GM21390 (cell line): ENCODE measurements around the gene MYL12B.
"Not testable (repeated sequence)": the region's sequence is repeated elsewhere in the genome, so short reads cannot be mapped to it uniquely, and the experiment has no call there.

Experiments used
- ATAC-seq: cut with Tn5 transposase; IDR thresholded peaks from one replicate; pipeline ENCODE4 v1.9.1; 2021; ENCODE audit not compliant: unreplicated experiment

Gene MYL12B

DNA sequence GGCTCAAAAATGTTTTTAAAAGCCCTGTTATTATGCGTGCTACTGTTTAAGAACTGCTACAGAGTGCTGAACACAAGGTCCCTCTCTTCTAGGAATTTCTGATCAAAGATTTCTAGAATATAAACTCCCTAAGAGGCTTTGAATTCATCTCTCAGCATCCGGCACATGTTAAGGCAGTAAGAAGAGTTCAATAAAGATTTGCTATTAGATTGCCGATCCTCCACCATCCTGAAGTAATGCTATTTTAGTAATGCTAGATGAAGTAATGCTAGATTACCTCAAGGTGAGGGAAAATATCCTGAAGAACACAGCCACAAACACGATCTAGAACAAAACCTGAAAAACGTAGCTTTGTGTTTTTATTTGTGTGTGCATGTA lies 949 bp upstream of the MYL12B start:
- no peak for ATAC-seq

DNA sequence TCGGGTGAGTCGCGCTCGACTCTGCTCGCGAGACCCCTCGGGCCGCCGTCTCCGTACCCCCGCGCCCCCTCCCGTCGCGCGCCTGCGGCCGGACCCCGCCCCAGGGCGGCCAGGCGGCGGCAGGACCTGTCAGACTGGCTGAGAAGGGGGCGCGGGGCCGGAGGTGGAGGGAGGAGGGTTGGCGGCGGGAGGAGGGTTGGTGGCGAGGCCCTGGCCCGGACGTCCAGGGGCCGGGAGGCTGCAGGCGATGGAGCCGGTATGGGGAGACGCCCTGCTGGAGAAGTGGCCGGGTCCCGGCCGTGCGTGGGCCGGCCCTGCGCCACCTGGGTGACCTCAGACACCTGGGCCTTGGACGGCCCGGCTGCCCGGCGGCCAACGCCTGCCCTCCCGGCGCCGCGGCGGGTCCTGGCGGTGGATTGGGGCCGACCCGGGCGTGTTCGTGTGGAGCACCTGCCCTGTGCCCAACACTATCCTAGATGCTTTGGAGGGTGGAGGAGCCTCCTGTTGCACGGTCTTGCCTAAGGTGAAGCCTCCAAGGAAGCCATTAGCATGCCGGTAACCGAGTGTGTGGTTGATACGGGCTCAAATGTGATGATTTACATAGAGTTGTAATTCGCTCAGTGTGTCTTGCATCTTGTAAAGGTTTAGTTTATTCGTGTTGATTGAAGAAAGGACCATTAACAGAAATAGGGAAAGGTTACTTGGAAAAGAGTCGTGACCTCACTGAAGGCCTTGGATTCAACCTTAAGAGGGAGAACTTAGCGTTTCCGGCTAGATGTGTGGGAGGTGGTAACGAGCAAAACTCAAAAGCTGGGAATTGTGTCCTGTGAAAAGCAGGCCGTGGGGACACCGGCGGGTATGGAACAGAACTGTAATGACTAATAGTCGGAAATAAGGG lies 550 bp downstream of the MYL12B start:
- peak; percentile 34 for ATAC-seq

DNA sequence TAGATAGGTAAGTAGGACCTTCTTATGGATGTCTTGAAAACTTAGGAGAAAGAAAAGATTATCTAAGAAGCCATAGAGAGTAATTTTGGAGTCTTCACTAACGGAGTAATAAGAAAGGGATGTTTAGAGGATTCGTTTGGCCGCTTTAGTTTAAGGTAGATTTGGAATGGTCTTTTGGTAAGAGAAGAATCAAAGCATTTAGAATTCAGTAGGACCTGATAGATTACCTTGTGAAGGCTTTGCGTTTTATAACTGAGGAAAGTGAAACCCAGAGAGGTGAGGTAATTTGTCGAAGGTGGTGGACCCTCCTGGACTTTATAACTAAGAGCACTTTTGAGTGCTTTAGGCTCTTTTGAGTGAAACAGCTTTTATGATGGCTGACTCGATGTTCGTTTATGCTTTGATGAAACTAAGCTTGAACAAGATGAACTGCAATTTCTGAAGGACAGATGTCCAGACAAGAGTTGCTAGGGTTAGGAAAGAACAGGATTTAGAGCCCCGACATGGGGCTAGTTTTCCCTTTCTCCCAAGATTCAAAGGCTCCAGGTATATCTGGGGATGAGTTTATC lies 1.3 kb downstream of the MYL12B start:
- ATAC-seq = no peak

DNA sequence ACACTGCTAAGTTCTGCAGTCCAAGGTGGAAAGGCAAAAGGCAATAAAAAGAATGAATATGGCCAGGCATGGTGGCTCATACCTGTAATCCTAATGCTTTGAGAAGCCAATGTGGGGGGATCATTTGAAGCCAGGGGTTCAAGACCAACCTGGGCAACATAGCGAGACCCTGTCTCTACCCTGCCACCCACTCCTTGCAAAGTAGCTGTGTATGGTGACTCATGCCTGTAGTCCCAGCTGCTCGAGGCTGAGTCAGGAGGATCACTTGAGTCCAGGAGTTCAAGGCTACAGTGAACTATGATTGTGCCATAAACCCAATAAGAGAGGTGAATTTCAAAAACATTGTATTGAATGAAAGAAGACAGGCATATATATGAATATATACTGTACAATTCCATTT lies 2.4 kb downstream of the MYL12B start:
- no peak for ATAC-seq

DNA sequence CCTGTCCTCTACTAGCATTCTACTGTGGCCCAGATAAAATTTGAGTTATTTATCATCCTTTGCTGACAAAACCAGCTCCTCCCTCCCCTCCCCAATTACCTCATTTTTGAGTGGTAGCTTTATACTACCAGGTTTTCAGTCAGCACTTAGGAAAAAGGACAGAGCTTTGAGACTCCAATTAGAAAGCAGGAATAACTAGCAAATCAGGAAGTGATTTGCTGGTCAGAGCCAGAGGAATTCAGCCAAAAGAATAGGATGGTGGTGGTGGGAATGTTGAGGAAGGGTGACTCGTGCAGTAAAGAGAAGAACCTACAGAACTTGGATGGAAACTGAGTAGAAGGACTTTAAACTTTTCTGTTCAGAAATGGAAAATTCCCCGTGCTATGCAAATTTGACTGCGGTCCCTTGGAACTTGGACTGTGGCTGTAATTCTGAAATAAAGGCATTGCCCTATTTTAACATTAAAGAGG lies 3.7 kb downstream of the MYL12B start:
- ATAC-seq = no peak

DNA sequence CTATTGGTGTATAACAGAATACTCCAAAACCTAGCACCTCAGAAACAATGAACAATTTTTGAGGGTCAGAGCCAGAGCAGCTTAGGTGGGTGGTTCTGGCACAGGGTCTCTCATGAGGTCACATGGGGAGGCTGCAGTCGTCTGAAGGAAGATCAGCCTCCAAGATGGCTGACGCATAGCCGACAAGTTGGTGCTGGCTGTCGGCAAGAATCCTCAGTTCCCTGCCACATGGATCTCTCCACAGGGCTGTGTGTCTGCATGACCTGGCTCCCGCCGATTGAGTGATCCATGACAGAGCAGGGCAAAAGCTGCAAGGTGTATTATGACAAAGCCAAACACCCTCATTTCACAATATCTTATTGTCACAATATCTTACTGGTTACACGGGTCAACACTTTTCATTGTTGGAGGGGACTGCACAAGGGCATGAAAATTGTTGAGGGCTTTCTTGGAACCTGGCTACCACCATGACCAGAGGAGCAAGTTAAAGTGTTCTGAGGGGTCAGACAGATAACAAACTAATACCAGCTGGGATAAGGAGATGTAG lies 4.2 kb downstream of the MYL12B start:
- ATAC-seq = no peak

DNA sequence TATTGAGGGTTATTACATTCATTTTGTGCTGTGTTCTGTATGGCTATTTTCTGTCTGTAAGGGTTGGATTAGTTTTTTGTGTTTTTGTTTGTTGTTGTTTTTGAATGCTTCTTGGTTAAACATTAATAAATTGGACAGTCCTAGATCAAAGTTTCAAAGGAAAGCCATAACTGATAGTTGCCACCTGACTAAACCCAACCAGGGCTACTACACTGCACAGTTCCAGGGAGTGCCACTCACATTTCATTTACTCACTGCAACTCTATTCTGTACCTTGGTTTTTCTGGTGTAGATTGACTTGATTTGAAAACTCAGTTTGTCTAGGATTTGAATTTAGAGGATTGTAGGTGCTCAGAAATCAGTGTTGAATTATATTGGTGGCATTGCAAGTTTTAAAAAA lies 6.4 kb downstream of the MYL12B start:
- ATAC-seq = no peak

DNA sequence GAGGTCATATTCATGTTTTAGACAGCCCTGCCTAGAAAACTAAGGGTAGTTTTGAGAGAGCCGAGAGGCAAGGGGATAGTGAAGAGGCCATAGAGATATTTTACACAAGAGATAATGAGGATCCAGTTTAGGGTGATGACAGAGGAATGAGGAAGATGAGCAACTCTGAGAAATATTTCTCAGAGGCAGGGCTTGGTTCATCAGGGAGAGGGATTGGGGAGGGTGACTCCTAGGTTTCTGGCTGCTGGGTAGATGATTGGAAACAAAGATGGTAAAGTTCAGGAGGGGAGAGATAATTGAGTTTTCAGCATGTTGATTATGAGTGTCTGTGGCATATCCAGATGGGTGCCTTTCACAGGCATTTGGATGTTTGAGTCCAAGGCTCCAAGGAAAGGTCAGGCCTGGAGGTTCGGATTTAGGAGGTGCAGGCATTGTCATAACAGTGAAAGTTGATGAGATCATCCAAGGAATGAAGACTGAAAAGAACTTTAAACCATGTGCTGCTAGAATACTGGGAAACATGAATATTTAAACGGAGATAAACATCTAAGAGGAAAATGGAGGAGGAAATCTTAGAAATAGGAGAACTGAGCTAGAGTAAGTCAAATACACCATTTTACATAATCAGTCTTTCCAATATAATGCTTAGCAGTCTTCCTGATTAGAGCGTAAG lies 7.4 kb downstream of the MYL12B start:
- ATAC-seq = no peak

DNA sequence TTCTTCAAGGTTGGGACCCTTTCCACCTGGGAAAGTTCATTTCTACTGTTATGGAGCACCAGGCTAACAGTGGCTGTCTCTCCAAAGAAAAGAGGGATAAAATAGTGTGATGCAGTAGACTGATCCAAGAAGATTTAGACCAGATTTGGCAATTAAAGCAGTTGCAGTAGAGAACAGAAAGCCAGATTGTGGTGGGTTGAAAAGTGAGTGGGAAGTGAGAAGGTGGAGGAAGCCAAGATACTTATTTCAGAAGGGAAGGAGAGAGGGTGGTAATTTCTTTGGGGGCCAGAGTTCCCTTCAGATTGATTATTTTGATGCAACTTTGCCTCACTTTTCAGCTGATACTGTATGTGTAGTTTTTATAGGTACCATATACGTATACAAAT lies 8.0 kb downstream of the MYL12B start:
- no peak for ATAC-seq

DNA sequence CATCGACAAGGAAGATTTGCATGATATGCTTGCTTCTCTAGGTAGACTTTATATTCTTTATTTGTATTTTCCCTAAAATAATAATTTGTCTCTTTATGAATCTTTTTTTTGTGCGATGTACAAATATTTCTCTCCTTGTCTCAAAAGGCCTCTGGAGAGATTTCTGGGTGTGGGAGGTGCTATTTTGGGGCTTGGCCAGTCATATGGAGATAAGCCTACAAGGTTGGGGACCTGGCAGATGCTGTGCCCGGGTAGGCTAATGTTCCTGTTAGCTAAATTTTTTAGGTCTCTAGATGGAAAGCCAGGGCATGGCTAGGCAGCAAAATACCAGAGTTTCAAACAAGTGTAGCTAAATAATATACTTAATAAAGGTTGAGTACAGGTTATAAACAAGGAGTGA lies 11.1 kb downstream of the MYL12B start:
- no peak for ATAC-seq

DNA sequence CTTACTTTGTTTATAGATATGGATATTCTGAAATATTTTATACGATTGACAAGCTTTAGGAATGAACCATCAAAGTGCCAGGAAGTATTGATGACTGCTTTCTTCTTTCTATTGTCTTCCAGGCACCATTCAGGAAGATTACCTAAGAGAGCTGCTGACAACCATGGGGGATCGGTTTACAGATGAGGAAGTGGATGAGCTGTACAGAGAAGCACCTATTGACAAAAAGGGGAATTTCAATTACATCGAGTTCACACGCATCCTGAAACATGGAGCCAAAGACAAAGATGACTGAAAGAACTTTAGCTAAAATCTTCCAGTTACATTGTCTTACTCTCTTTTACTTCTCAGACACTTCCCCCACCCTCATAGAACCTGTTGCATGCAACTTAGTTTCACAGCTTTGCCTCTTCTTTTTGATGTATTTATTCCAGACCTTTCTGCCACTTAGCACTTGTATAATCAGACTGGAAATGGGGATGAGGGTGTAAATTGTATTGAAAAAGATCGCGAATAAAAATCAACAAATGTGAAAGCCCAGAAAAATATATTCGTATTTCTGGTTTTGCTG lies 15.8 kb downstream of the MYL12B start:
- not testable (repeated sequence) for ATAC-seq

DNA sequence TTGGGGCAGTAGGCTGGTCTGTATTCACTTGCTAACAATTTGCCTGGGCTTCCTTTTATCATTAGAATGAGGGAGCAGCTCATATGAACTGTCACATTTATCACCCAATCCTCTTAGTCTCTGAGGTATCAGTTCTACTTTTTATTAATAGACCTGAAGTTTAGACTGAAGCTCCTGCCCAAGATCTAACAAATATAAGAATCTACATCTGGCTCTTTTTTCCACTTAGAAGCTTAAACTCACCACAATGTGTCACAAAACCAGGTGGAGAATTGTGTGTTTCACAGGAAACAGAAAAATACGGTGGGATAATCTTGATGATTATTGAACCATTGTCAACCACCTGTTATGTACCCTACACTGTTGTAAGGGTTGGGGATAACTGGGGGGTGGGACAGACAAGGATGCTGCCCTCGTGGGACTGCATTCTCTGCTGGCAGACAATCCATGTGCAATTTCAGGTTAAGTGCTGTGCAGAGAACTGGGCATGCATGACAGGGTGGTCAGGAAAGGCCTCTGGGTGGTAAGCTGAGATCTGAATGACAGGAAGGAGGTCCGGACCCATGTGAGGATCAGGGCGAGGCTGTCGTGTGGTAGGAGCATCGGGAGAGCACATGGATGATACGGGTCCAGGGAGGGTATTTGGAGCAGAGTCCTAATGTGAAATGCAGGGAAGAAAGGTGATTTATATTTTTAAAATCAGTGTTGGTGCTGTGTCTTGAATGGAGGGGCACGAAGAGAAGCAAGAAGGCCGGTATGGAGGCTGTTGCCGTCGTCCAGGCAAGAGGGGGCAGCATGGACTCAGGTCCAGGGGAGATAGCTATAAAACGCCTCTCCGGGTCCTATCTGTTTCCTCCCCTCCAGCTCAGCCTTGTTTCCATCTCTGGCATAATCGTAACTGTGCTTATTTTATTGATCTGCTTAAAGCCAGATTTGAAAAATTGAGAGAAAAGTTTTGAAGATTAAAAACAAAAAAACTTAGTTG lies 17.6 kb downstream of the MYL12B start:
- peak; percentile 82 for ATAC-seq

DNA sequence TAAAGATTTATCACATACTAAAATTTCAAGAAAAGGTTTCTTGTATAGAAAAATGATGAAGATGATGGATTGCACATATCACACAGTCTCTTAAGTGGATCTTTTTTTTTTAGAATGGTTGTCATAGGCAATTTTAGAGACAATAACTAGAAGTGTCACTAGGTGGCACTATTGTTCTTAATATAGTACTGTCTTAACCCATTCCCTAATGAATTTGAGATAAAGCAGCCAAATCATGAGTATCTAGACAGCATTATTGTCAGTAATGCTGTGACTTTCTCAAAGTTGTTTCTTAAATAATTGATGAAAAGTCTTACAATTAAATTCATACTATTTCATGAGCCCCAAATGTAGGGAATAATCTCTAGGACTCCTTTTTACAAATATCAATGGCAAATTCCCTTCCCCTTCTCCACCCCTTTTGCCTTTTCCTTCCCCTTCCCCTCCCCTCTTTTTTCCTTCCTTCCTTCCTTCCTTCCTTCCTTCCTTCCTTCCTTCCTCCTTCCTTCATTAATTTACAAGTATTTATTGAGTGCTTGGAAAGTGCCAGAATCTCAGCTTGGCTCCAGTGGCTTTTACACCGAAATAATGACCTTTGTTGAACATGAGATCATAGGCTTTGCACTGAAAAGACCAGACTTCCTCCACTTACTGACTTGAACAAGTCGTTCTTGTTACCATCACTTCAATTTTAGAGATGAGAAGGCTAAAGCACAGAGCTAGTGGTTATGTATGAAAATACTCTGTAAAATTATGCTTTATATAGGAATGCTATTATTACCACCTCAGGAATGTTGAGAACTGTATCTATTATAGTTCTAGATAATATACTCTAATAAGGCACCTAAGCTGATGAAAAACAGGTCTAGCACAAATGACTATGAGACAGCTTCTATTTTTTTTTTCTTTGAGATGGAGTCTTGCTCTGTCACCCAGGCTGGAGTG lies 19.8 kb downstream of the MYL12B start:
- ATAC-seq = peak; percentile 40

DNA sequence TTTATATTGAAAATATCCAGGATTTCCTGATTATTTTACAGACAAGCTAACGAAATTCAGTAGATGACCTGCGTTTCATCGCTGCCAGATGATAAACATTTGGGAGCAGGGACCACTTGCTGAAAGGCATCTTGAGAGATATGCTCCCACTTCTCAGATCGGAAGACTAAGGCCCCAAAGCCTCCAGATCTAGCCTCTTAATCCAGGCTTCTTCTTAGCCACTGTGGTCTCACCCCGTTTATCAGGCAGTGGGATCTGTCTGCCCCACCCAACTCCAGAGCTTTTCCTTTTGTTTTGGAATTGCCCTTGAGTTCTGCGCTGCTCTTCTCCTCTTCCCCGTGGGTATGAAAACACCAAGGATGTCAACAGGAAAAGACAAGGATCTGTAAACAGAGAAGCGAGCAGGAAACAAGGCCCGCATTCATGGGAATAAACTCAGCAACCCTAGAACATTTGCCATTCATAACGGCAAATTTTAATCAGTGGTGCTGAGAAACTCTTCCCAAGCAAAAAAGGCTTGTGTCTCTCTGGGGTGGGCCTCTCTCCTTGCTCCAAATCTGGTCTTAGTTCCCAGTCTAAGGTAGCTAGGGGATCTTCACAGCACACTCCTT lies 21.4 kb downstream of the MYL12B start:
- no peak for ATAC-seq

DNA sequence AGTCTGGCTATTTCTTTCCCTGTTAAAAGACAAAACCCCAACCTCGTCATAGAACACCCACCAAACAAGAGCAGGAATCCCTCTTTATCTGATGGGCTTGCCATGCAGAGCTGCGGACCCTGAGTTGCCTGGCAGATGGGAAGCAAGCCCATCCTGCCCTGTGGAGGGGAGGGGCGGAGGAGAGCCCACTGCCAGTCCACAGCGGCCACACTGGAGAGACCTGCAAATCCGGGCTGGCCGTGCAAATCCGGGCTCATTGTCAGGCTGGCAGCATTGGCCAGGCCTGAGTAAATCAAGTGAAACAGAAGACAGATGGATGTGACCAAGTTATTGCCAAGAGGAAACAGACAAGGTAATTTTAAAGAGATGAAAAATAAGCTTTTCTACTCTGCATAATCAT lies 22.0 kb downstream of the MYL12B start:
- ATAC-seq = no peak

DNA sequence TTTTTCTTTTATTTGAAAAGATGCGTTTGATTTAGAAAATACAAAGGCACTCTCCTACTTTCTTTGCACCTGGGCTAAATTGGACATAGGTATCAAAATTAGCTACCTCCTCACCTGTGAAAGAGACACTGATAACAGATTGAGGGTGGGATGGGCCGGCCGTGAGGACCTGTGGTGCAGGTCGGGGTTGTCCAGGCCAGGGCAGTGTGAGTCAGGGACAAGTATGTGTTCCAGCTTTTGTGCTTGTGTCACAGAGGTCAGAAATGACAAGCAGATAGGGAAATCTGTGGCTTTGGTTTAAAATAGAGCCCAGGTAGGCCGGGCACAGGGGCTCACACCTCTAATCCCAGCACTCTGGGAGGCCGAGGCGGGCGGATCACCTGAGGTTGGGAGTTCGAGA lies 22.6 kb downstream of the MYL12B start:
- ATAC-seq = no peak

DNA sequence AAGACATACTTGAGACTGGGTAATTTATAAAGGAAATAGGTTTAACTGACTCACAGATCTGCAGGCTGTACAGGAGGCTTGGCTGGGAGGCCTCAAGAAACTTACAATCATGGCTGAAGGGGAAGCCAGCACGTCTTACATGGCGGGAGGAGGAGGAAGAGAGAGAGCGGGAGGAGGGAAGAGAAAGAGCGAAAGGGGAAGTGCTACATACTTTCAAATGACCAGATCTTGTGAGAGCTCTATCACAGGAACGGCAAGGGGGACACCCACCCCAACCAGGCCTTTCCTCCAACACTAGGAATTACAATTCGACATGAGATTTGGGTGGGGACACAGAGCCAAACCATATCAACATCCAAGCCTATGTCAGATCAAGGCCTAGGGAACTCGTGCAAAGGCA lies 24.2 kb downstream of the MYL12B start:
- ATAC-seq = no peak

DNA sequence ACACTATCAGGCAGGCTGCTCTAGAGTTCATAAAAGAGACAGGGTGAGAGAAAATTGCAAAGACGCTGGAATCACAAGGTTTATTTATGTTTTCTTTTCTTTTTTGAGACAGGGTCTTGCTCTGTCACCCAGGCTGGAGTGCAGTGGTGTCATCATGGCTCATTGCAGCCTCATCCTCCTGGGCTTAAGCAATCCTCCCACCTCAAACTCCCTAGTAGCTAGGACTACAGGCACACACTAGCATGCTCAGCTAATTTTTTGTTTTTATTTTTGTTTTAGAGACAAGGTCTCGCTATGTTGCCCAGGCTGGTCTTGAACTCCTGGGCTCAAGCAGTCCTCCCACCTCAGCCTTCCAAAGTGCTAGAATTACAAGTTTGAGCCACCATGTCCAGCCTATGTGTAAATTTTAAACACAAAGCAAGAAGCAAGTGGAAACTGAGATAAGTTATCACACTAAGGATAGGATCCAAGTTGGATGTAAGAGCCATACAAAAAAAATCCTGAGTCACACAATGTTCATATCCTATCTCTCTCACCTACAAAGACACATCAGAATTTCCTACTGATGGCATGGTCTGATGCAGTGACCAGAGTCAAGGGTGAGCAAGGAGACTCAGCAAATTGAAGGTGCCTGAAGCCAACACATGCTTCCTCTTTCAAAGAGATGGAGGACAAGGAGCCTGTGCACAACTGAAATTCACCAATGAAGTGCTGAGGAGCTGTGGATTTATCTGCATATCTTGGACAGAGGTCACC lies 31.4 kb downstream of the MYL12B start:
- no peak for ATAC-seq
